Gastrocnemius medialis (tissue), 4 donors: ENCODE measurements around the gene AP5B1.

Experiments
- CTCF ChIP-seq, 5 experiments: fragments of 450-650 bp in 3 of 5; fragments of 200-600 bp in 2 of 5; sonication (generic) in 2 of 5; IDR thresholded peaks in 4 of 5; conservative IDR thresholded peaks in 1 of 5; 1 replicate in 4 of 5; 2 replicates in 1 of 5; pipeline ENCODE4 v1.5.1; 2016 to 2019; ENCODE audit warnings: antibody characterized with exemption in 5 of 5, mild to moderate bottlenecking in 3 of 5, moderate library complexity in 3 of 5
- POLR2A ChIP-seq, 2 donors: fragments of 450-650 bp; IDR thresholded peaks; one replicate each; pipeline ENCODE4 v1.6.1; 2017; ENCODE audit warnings: antibody characterized with exemption in 2 of 2, mild to moderate bottlenecking in 2 of 2, moderate library complexity in 2 of 2

DNA sequence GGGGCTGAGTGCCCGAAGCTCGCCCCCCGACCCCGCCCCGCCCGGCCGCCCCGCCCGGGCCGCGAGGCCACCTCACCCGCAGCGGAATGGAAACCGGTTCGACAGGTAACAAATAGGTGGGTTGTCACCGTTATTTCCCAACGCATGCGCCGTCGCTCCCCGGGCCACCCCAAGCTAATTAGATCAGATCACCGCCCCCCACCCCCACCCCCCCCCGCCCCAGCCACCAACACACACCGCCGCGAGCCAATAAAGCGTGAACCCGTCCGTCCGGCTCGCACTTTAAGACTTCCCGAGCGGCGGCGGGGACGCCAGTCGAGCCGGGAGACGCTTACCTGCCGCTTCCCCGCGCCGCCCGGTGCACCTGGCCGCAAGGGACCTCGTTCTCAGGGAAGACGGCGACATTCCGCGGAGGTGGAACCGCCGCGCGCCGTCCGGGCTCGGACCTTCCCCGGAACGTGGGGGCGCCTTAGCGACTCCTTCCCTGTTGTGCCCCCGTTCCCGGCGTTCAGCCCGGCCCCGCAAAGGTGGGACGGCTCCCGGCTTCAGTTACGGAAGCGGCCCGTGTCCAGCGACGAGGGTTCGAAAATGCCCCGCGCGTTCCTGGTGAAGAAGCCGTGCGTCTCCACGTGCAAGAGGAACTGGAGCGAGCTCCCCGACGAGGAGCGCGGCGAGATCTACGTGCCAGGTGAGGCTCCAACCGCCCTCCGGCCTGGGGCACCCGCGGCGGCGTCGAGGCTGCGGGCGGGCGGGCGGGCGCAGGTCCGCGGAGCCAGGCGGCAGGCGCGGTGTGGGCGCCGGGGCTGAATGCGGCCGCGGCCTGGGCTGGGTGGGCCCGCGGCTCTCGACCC, 6.2 kb upstream of the AP5B1 start, which contains the start of gene OVOL1:
- TF ChIP-seq CTCF (IDR thresholded peaks at IDR 0.05 in 4 of 5, conservative IDR thresholded peaks at IDR 0.05 in 1 of 5) (no peak), POLR2A (IDR thresholded peaks at IDR 0.05) (no peak)
